ENCODE measurements around the gene RHOA. TPM values are rescaled to one million over a fixed set of nuclear protein-coding genes. Genes with fewer than 3 reads are reported as not detected.

The RHOA gene
- total RNA-seq, 1 experiment from 2014 or later: 490 TPM

- no peak for DNase-seq (ENCODE audit: low read depth in 1 of 2, low spot score in 2 of 2)
- no peaks in the 10 kb centered on the region for H3K4me1 ChIP-seq (replicated peaks)
- H3K4me3 ChIP-seq: no peak overlapping the region
- H3K27ac ChIP-seq: no peak overlapping the region
- H3K27me3 ChIP-seq (replicated peaks): no peaks in the 10 kb centered on the region
- no peaks in the 10 kb centered on the region for H3K9me3 ChIP-seq (replicated peaks)
- peaks cover 46% of the 10 kb centered on the region for H3K36me3 ChIP-seq
These were observed 101.1 kb downstream of the RHOA start for GRCh38 chr3:49310677-49311076.

Other genes starting within 250 kb of the RHOA start
- gene CCDC71, start 245.6 kb downstream of the RHOA start, total RNA-seq (2014; rRNA removed; shearing (Covaris generic)): 23.8 and 24.7 TPM in 2 replicates
- 18.6 and 27.3 TPM in 2 replicates for gene KLHDC8B, start 240.4 kb downstream of the RHOA start, total RNA-seq (2014; rRNA removed; shearing (Covaris generic))
- gene C3orf62, start 134.7 kb downstream of the RHOA start, total RNA-seq (2014; rRNA removed; shearing (Covaris generic)): 0.50 and 2.1 TPM in 2 replicates
- 7.8 and 11.5 TPM in 2 replicates for gene USP4, start 71.9 kb downstream of the RHOA start, total RNA-seq (2014; rRNA removed; shearing (Covaris generic))
- 226 and 326 TPM in 2 replicates for gene GPX1, start 53.6 kb downstream of the RHOA start, total RNA-seq (2014; rRNA removed; shearing (Covaris generic))
- 21.6 and 21.7 TPM in 2 replicates for gene TCTA, start 447 bp upstream of the RHOA start, total RNA-seq (2014; rRNA removed; shearing (Covaris generic))
- 0.85 and 1.5 TPM in 2 replicates for gene AMT, start 10.5 kb upstream of the RHOA start, total RNA-seq (2014; rRNA removed; shearing (Covaris generic))
- 6.2 TPM in 1 of 2 replicates, not detected in the other for gene NICN1, start 17.3 kb upstream of the RHOA start, total RNA-seq (2014; rRNA removed; shearing (Covaris generic))
- 52.1 and 69.5 TPM in 2 replicates for gene DAG1, start 58.3 kb upstream of the RHOA start, total RNA-seq (2014; rRNA removed; shearing (Covaris generic))
- 0.05 TPM in 1 of 2 replicates, not detected in the other for gene BSN, start 142.5 kb upstream of the RHOA start, total RNA-seq (2014; rRNA removed; shearing (Covaris generic))